Right ventricle myocardium superior (tissue), 1 donor: ENCODE results near the gene BRWD1. TPM values are rescaled to one million over a fixed set of nuclear protein-coding genes. Genes with fewer than 3 reads are reported as not detected.

Source experiments
- total RNA-seq: library from RNA; stranded (reverse); fragmentation: NEBNext Ultra II Directional; extraction: Animal tissue kit (Norgen Biotek cat#: 25700); gene quantifications from one replicate; pipeline ENCODE4 v1.2.1, GENCODE V29; 2021
- donor health status: DM: no; HTN: yes; CAD: no; lungs with severe emphysema.

BRWD1 gene
- total RNA-seq, 1 donor from 2014 or later: 29.1 TPM

Other genes starting within 250 kb of the BRWD1 start
- 17.4 TPM for gene PSMG1, start 130.2 kb downstream of the BRWD1 start, total RNA-seq
- gene HMGN1, start 35.5 kb upstream of the BRWD1 start, total RNA-seq: 54.5 TPM
- 0.83 TPM for gene LCA5L, start 132.1 kb upstream of the BRWD1 start, total RNA-seq
- gene SH3BGR, start 138.3 kb upstream of the BRWD1 start, total RNA-seq: 105 TPM